Hepatocyte (in vitro differentiated cells): ENCODE results near the gene SYNGR1. TPM values are rescaled to one million over a fixed set of nuclear protein-coding genes. Genes with fewer than 3 reads are reported as not detected.
A peak's percentile ranks its signal among the peaks of the same experiment; 100 is the strongest.

Source experiments
- DNase-seq: peaks from one replicate; pipeline ENCODE4 v3.0.0-alpha.2; 2016; ENCODE audit warnings: low spot score
- H2AFZ ChIP-seq: fragments of 200-600 bp; sonication (generic); 2 replicates; pipeline ENCODE4 v1.6.0; 2016; ENCODE audit warnings: antibody characterized with exemption, mild to moderate bottlenecking
- H3K27ac ChIP-seq: fragments of 200-600 bp; sonication (generic); 2 replicates; pipeline ENCODE4 v1.5.1; 2016; ENCODE audit warnings: mild to moderate bottlenecking
- H3K27me3 ChIP-seq: fragments of 200-600 bp; sonication (generic); 2 replicates; pipeline ENCODE4 v1.6.1; 2016
- H3K36me3 ChIP-seq: fragments of 200-600 bp; sonication (generic); replicated peaks from 2 replicates; pipeline ENCODE4 v1.5.1; 2016; ENCODE audit warnings: low read depth; ENCODE audit not compliant: insufficient read depth
- H3K4me1 ChIP-seq: fragments of 200-600 bp; sonication (generic); 2 replicates; pipeline ENCODE4 v1.5.1; 2016; ENCODE audit warnings: mild to moderate bottlenecking, moderate library complexity; ENCODE audit not compliant: insufficient read depth
- H3K4me2 ChIP-seq: fragments of 200-600 bp; sonication (generic); 2 replicates; pipeline ENCODE4 v1.6.0; 2016
- H3K4me3 ChIP-seq: fragments of 200-600 bp; sonication (generic); 2 replicates; pipeline ENCODE4 v1.5.1; 2016; ENCODE audit warnings: mild to moderate bottlenecking
- H3K79me2 ChIP-seq: fragments of 200-600 bp; sonication (generic); 2 replicates; pipeline ENCODE4 v1.6.0; 2017; ENCODE audit warnings: mild to moderate bottlenecking
- H3K9me2 ChIP-seq: fragments of 200-600 bp; sonication (generic); replicated peaks from 2 replicates; pipeline ENCODE4 v1.6.0; 2017; ENCODE audit warnings: mild to moderate bottlenecking; ENCODE audit not compliant: insufficient read depth
- H3K9me3 ChIP-seq: fragments of 200-600 bp; sonication (generic); 2 replicates; pipeline ENCODE4 v1.5.1; 2016; ENCODE audit warnings: low read depth, mild to moderate bottlenecking
- H4K20me1 ChIP-seq: fragments of 200-600 bp; sonication (generic); 2 replicates; pipeline ENCODE4 v1.6.0; 2016; ENCODE audit warnings: mild to moderate bottlenecking; ENCODE audit not compliant: insufficient read depth, poor library complexity, severe bottlenecking
- EZH2 ChIP-seq: fragments of 200-600 bp; sonication (generic); IDR thresholded peaks from 2 replicates; pipeline ENCODE4 v1.6.1; 2016; ENCODE audit warnings: antibody characterized with exemption, mild to moderate bottlenecking, borderline replicate concordance
- EZH2phosphoT487 ChIP-seq: fragments of 200-600 bp; sonication (generic); IDR thresholded peaks from one replicate; pipeline ENCODE4 v1.6.1; 2018; ENCODE audit warnings: antibody characterized with exemption, mild to moderate bottlenecking, low read depth, moderate library complexity; ENCODE audit not compliant: unreplicated experiment, severe bottlenecking
- WGBS: methylation state at CpG from one replicate; pipeline ENCODE4 v1.1.6; 2016; ENCODE audit warnings: low lambda C conversion rate; ENCODE audit errors: missing lambda C conversion rate; 5-methylcytosine and 5-hydroxymethylcytosine counted together
- polyA plus RNA-seq: library from polyadenylated mRNA; unstranded; fragments of >200 nt; fragmentation: Nextera tagmentation; extraction: Ambion mirVana; gene quantifications from 2 replicates; pipeline ENCODE4 v1.2.1, GENCODE V29; 2016
- total RNA-seq: library from RNA; depleted of rRNA; stranded (reverse); fragments of >200 nt; gene quantifications from 2 replicates; pipeline ENCODE4 v1.2.3, GENCODE V29; 2014
- TF ChIP-seq, protein P1 (sequence below): fragments of 200-600 bp; sonication (generic); IDR thresholded peaks from 2 replicates; pipeline ENCODE4 v1.5.1; 2016; ENCODE audit warnings: antibody characterized with exemption, mild to moderate bottlenecking; ENCODE audit not compliant: poor library complexity

Gene SYNGR1
- total and polyA plus RNA-seq, 2 experiments from 2014 or later: 23.1 to 58.8 TPM

DNA sequence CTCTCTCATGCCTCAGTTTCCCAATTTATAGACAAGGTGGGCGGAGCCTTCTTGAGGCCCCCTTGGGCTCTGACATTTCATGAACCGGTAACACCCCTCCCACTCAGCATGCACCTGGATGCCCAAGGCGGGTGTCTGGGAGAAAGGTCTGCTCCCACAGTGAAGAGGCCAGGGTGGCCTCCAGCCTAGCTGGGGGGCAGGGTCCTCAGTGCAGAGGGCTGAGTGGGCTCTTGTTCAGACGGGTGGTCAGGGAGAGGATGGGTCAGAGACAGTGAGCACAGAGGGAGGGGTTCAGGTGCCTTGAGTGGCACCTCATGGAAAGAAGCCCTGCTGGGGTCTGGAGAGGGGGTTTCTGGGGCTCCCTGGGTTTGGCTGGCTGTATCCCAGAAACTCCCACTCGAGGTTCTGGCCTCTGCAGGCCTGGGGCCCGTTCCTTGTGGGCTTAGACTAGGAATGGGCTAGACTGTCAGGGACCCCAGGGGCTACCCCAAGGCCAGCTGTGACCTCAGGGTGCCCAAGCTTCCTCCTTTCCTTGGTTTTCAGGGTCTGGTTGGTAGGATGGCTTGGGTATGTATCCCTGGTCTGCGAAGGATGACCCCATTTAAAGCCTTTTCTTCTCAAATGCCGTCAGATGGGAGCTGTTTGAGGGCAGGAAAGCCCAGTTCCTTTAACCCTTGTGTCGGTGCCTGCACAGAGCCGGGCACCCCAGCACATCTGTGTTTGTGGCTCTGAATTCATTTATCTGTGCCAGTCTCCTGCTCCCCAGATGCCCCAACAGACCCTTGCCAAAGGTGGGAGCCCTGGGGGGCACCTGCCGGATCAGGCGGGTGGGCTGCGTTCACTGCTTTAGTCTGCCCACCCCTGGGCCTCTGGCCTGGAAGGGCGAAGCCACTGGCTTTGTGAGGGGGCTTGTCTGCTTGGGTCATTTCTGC lies 1.2 kb downstream of the SYNGR1 start:
- Histone ChIP-seq H3K4me1 (peaks cover 17% of the 10 kb centered on the region), H3K9me2 (no peaks in the 10 kb centered on the region), H3K27ac (peak overlapping the region; percentile 66), H3K9me3 (no peaks in the 10 kb centered on the region), H4K20me1 (peaks cover 3% of the 10 kb centered on the region), H3K4me3 (peak overlapping the region; percentile 80), H3K27me3 (no peaks in the 10 kb centered on the region), H3K4me2 (peak overlapping the region; percentile 95), H2AFZ (no peak overlapping the region), H3K36me3 (no peaks in the 10 kb centered on the region), H3K79me2 (peaks cover 40% of the 10 kb centered on the region)
- TF ChIP-seq EZH2 (no peak), EZH2phosphoT487 (no peak)
- TF ChIP-seq, protein P1, sequence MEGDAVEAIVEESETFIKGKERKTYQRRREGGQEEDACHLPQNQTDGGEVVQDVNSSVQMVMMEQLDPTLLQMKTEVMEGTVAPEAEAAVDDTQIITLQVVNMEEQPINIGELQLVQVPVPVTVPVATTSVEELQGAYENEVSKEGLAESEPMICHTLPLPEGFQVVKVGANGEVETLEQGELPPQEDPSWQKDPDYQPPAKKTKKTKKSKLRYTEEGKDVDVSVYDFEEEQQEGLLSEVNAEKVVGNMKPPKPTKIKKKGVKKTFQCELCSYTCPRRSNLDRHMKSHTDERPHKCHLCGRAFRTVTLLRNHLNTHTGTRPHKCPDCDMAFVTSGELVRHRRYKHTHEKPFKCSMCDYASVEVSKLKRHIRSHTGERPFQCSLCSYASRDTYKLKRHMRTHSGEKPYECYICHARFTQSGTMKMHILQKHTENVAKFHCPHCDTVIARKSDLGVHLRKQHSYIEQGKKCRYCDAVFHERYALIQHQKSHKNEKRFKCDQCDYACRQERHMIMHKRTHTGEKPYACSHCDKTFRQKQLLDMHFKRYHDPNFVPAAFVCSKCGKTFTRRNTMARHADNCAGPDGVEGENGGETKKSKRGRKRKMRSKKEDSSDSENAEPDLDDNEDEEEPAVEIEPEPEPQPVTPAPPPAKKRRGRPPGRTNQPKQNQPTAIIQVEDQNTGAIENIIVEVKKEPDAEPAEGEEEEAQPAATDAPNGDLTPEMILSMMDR: no peak
- 73% methylated on average over 14 of the region's 14 CpGs for WGBS
- no peak for DNase-seq

DNA sequence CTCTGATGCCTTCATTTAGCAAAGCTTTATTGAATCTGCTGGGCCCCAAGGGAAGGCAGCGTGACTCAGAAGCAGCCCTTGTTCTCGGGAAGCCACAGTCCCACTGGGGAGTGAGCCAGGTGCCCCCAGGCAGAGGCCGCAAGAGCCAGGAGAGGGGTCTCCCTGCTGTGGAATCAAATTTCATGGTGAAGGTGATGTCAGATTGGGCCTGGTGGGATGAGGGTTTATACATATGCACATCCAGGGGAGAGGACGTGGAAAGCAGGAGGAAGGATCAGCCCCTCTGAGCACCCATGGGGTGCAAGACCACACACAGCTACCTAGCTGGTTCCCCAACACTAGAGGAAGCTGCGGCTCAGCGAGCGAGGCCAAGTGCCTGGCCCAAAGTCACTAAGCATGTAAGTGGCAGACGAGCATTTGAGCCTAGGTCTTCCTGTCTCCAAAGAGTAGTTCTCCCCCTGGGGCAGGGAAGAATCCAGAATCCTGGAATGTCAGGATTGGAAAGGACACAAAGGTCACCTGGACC lies 2.0 kb downstream of the SYNGR1 start:
- 54% methylated on average over 8 of the region's 8 CpGs for WGBS
- H4K20me1 ChIP-seq: peaks cover 3% of the 10 kb centered on the region

DNA sequence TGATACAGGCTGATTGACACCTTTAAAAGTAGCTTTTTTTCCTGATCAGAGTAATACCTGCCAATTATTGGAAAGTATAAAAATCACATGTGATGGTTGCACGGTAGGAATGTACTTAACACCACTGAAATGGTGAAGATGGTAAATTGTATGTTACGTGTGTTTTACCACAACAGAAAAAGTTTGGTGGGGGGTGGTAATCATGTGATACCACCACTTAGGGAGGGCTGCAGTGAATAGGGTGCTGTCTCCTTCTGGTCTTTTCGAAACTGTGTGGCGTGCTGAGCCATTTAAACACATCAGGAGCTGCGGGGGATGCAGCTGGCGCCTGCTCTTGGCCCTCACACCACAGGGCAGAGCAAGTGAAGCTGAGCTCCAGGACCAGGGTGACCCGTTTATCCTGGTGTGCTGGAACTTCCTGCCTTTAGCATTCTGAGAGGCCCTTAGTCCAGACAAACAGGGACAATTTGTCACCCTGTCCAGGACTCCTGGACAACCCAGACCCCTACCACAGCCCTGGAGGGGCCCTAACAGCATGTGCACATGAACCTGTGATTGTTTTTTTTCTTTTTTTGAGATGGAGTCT lies 2.6 kb downstream of the SYNGR1 start:
- no peak for TF ChIP-seq EZH2phosphoT487
- TF ChIP-seq, protein P1: no peak
- TF ChIP-seq EZH2: no peak
- Histone ChIP-seq H3K4me1 (peaks cover 17% of the 10 kb centered on the region), H3K4me2 (peak overlapping the region; percentile 95), H3K27ac (no peak overlapping the region), H3K36me3 (no peaks in the 10 kb centered on the region), H3K27me3 (no peaks in the 10 kb centered on the region), H4K20me1 (peaks cover 3% of the 10 kb centered on the region), H2AFZ (no peak overlapping the region), H3K9me2 (no peaks in the 10 kb centered on the region), H3K79me2 (peaks cover 40% of the 10 kb centered on the region), H3K4me3 (no peak overlapping the region), H3K9me3 (no peaks in the 10 kb centered on the region)
- DNase-seq: no peak
- WGBS: 88% methylated on average over 7 of the region's 7 CpGs

More for the DNA sequence above, 2.0 kb downstream of the SYNGR1 start:
- Histone ChIP-seq H3K4me1 (peaks cover 17% of the 10 kb centered on the region), H2AFZ (no peak overlapping the region), H3K9me2 (no peaks in the 10 kb centered on the region), H3K79me2 (peaks cover 40% of the 10 kb centered on the region), H3K36me3 (no peaks in the 10 kb centered on the region), H3K27ac (peak overlapping the region; percentile 66), H3K27me3 (no peaks in the 10 kb centered on the region), H3K4me3 (no peak overlapping the region), H3K9me3 (no peaks in the 10 kb centered on the region), H3K4me2 (peak overlapping the region; percentile 95)
- TF ChIP-seq, protein P1: no peak
- TF ChIP-seq EZH2phosphoT487 (no peak), EZH2 (no peak)
- no peak for DNase-seq
